Erythroblast (primary cell): Measurements from ENCODE around the gene SH3RF1.

Experiments
- GATA1 ChIP-seq: IDR thresholded peaks from 2 replicates; pipeline ENCODE4 v1.6.1; 2011; ENCODE audit warnings: low read depth, mild to moderate bottlenecking, control low read depth, low read length, moderate library complexity
- POLR2A ChIP-seq: IDR thresholded peaks from 2 replicates; pipeline ENCODE4 v1.6.1; 2011; ENCODE audit warnings: mild to moderate bottlenecking, low read length

GRCh38 chr4:169080981-169081380, 189.8 kb downstream of the SH3RF1 start:
- no peak for TF ChIP-seq POLR2A
- no peak for TF ChIP-seq GATA1
